NCI-H774 (cell line): ENCODE data around the gene USP17L28.
"Not testable (repeated sequence)": the region's sequence is repeated elsewhere in the genome, so short reads cannot be mapped to it uniquely, and the experiment has no call there.

Experiments
- DNase-seq: peaks from one replicate; lab custom pipeline; 2025; lab: John Stamatoyannopoulos, UW

The USP17L28 gene

GRCh38 chr4:9348593-9348992 lies at the start of gene USP17L28:
Gene USP17L28, plus strand, starts transcription at chr4:9348893. Its CDS starts 0 bp downstream, at chr4:9348893.
- not testable (repeated sequence) for DNase-seq

GRCh38 chr4:9324191-9324590 lies 24.5 kb upstream of the USP17L28 start:
- not testable (repeated sequence) for DNase-seq

- DNase-seq: not testable (repeated sequence)
These were observed 23.8 kb upstream of the USP17L28 start, which contains the start of gene USP17L24 for GRCh38 chr4:9324865-9325264. Gene USP17L24, plus strand, starts transcription at chr4:9325165. Its CDS starts 0 bp downstream, at chr4:9325165.

DNA sequence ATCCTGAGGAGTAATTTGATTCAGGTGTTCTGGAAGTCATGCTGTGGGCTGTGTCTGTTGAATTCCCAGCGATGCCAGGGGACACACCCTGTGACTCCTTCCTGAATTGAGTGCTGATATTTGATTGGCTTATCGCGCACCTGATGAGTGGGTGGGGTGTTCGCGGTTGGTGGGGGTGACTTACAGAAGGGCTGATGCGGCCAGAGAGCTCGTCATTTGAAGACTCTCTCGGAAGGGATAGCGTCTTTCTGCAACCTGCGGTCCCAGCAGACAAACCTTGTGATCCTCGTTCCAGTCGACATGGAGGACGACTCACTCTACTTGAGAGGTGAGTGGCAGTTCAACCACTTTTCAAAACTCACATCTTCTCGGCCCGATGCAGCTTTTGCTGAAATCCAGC lies 19.1 kb upstream of the USP17L28 start, which contains the start of gene USP17L25:
Gene USP17L25 (plus strand): TSS at position 301 of the 400 bp plus-strand sequence. CDS start 0 bp downstream, at position 301.
- DNase-seq: not testable (repeated sequence)

GRCh38 chr4:9334358-9334757 lies 14.3 kb upstream of the USP17L28 start, which contains the start of gene USP17L26:
Gene USP17L26, plus strand, starts transcription at chr4:9334658. Its CDS starts 0 bp downstream, at chr4:9334658.
- DNase-seq: not testable (repeated sequence)

- not testable (repeated sequence) for DNase-seq
These were observed 9.6 kb upstream of the USP17L28 start, which contains the start of gene USP17L5 for GRCh38 chr4:9339103-9339502. Gene USP17L5, plus strand, starts transcription at chr4:9339403. Its CDS starts 0 bp downstream, at chr4:9339403.

DNA sequence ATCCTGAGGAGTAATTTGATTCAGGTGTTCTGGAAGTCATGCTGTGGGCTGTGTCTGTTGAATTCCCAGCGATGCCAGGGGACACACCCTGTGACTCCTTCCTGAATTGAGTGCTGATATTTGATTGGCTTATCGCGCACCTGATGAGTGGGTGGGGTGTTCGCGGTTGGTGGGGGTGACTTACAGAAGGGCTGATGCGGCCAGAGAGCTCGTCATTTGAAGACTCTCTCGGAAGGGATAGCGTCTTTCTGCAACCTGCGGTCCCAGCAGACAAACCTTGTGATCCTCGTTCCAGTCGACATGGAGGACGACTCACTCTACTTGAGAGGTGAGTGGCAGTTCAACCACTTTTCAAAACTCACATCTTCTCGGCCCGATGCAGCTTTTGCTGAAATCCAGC lies 4.8 kb upstream of the USP17L28 start, which contains the start of gene USP17L27:
Gene USP17L27 (plus strand): TSS at position 301 of the 400 bp plus-strand sequence. CDS start 0 bp downstream, at position 301.
- DNase-seq: not testable (repeated sequence)

DNA sequence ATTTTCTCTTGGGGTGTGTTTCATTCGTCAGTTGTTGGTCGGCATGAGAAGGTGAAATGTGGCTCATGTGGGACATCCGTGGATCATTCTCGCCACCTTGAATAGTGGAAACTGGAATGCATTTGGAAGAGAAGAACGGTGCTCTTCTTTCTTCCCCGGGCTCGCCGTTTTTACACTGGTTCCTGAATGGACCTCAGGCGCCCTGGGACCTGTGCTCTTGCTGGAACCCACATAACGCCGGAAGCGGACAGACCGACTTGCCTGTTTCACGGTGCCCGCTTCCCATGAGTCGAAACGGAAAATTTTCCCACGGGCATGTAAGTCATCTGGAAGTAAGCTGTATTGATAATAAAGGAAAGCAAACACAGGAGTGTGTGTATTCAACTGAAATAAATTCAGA lies 2.2 kb downstream of the USP17L28 start:
- DNase-seq: not testable (repeated sequence)

DNA sequence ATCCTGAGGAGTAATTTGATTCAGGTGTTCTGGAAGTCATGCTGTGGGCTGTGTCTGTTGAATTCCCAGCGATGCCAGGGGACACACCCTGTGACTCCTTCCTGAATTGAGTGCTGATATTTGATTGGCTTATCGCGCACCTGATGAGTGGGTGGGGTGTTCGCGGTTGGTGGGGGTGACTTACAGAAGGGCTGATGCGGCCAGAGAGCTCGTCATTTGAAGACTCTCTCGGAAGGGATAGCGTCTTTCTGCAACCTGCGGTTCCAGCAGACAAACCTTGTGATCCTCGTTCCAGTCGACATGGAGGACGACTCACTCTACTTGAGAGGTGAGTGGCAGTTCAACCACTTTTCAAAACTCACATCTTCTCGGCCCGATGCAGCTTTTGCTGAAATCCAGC lies 4.6 kb downstream of the USP17L28 start, which contains the start of gene USP17L29:
Gene USP17L29 (plus strand): TSS at position 301 of the 400 bp plus-strand sequence. CDS start 0 bp downstream, at position 301.
- DNase-seq: not testable (repeated sequence)

DNA sequence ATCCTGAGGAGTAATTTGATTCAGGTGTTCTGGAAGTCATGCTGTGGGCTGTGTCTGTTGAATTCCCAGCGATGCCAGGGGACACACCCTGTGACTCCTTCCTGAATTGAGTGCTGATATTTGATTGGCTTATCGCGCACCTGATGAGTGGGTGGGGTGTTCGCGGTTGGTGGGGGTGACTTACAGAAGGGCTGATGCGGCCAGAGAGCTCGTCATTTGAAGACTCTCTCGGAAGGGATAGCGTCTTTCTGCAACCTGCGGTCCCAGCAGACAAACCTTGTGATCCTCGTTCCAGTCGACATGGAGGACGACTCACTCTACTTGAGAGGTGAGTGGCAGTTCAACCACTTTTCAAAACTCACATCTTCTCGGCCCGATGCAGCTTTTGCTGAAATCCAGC lies 14.1 kb downstream of the USP17L28 start, which contains the start of gene USP17L30:
Gene USP17L30 (plus strand): TSS at position 301 of the 400 bp plus-strand sequence. CDS start 0 bp downstream, at position 301.
- not testable (repeated sequence) for DNase-seq

- DNase-seq: not testable (repeated sequence)
These were observed 31.2 kb downstream of the USP17L28 start for GRCh38 chr4:9379881-9380280.

GRCh38 chr4:9381012-9381534 lies 32.4 kb downstream of the USP17L28 start:
- not testable (repeated sequence) for DNase-seq

- DNase-seq: no peak
These were observed 35.4 kb downstream of the USP17L28 start for GRCh38 chr4:9384126-9384525.

- DNase-seq: not testable (repeated sequence)
These were observed 40.3 kb downstream of the USP17L28 start for GRCh38 chr4:9389001-9389400.
